ENCODE measurements around the gene ARHGAP15.

Gene ARHGAP15

GRCh38 chr2:143622106-143622505, 492.9 kb downstream of the ARHGAP15 start:
- DNase-seq = no peak
- no peak overlapping the region for H2AK5ac ChIP-seq (ENCODE audit: low read length)
- H3K4ac ChIP-seq (ENCODE audit: low read depth, low read length) = no peak overlapping the region
- no peak overlapping the region for H4K12ac ChIP-seq (ENCODE audit: low read depth, low read length)
- H3K79me1 ChIP-seq (ENCODE audit: low read length) = no peaks in the 10 kb centered on the region
- no peaks in the 10 kb centered on the region for H3K79me2 ChIP-seq (ENCODE audit: control insufficient read depth, insufficient read depth, low read length, poor library complexity)
- H4K91ac ChIP-seq (ENCODE audit: low read depth, low read length) = no peak overlapping the region
- WGBS (ENCODE audit: extremely low coverage, insufficient coverage, insufficient read length) = no CpG with 5 or more reads among the region's 2 CpGs
- H2BK120ac ChIP-seq (ENCODE audit: insufficient read depth, low read length, poor library complexity) = no peak overlapping the region
- no peak overlapping the region for H2BK5ac ChIP-seq (ENCODE audit: low read depth, low read length, poor library complexity)
- H3K9ac ChIP-seq (ENCODE audit: low read length) = no peak overlapping the region
- H3K36me3 ChIP-seq (ENCODE audit: control insufficient read depth in 1 of 2, insufficient read depth in 2 of 2, low read length in 2 of 2) = no peaks in the 10 kb centered on the region
- H3K27ac ChIP-seq (ENCODE audit: low read depth, low read length) = no peak overlapping the region
- no peak overlapping the region for H3K14ac ChIP-seq (ENCODE audit: low read length)
- no peak overlapping the region for H2BK12ac ChIP-seq (ENCODE audit: low read length)
- H2AFZ ChIP-seq (ENCODE audit: insufficient read depth, low read length, poor library complexity) = no peak overlapping the region
- H3K18ac ChIP-seq (ENCODE audit: low read length) = no peak overlapping the region
- no peak overlapping the region for H3K23ac ChIP-seq (ENCODE audit: low read length)
- H4K8ac ChIP-seq (ENCODE audit: low read depth, low read length) = no peak overlapping the region
- H3K4me2 ChIP-seq (ENCODE audit: low read length) = no peak overlapping the region
- no peaks in the 10 kb centered on the region for H3K27me3 ChIP-seq (ENCODE audit: insufficient read depth, low read length)
- H3K4me3 ChIP-seq (ENCODE audit: low read depth, low read length) = no peak overlapping the region
- no peaks in the 10 kb centered on the region for H3K9me3 ChIP-seq (ENCODE audit: insufficient read depth, low read depth, low read length)
- no peaks in the 10 kb centered on the region for H3K4me1 ChIP-seq (ENCODE audit: control insufficient read depth in 1 of 2, insufficient read depth in 2 of 2, low read length in 2 of 2)

GRCh38 chr2:143623231-143623908, 494.2 kb downstream of the ARHGAP15 start:
- Histone ChIP-seq H2BK120ac (ENCODE audit: insufficient read depth, low read length, poor library complexity) (no peak overlapping the region), H3K27ac (ENCODE audit: low read depth, low read length) (no peak overlapping the region), H3K9ac (ENCODE audit: low read length) (no peak overlapping the region), H2AFZ (ENCODE audit: insufficient read depth, low read length, poor library complexity) (no peak overlapping the region), H3K4me2 (ENCODE audit: low read length) (no peak overlapping the region), H3K4me1 (ENCODE audit: control insufficient read depth in 1 of 2, insufficient read depth in 2 of 2, low read length in 2 of 2) (no peaks in the 10 kb centered on the region), H4K8ac (ENCODE audit: low read depth, low read length) (no peak overlapping the region), H2BK12ac (ENCODE audit: low read length) (no peak overlapping the region), H3K27me3 (ENCODE audit: insufficient read depth, low read length) (no peaks in the 10 kb centered on the region), H3K36me3 (ENCODE audit: control insufficient read depth in 1 of 2, insufficient read depth in 2 of 2, low read length in 2 of 2) (no peaks in the 10 kb centered on the region), H2AK5ac (ENCODE audit: low read length) (no peak overlapping the region), H4K12ac (ENCODE audit: low read depth, low read length) (no peak overlapping the region), H3K79me2 (ENCODE audit: control insufficient read depth, insufficient read depth, low read length, poor library complexity) (no peaks in the 10 kb centered on the region), H3K9me3 (ENCODE audit: insufficient read depth, low read depth, low read length) (no peaks in the 10 kb centered on the region), H4K91ac (ENCODE audit: low read depth, low read length) (no peak overlapping the region), H3K79me1 (ENCODE audit: low read length) (no peaks in the 10 kb centered on the region), H3K23ac (ENCODE audit: low read length) (no peak overlapping the region), H3K18ac (ENCODE audit: low read length) (no peak overlapping the region), H3K14ac (ENCODE audit: low read length) (no peak overlapping the region), H2BK5ac (ENCODE audit: low read depth, low read length, poor library complexity) (no peak overlapping the region), H3K4ac (ENCODE audit: low read depth, low read length) (no peak overlapping the region), H3K4me3 (ENCODE audit: low read depth, low read length) (no peak overlapping the region)
- no CpG with 5 or more reads among the region's 6 CpGs for WGBS (ENCODE audit: extremely low coverage, insufficient coverage, insufficient read length)
- DNase-seq = no peak

- no peak overlapping the region for H3K4me2 ChIP-seq (ENCODE audit: low read length)
- no peak overlapping the region for H2AK5ac ChIP-seq (ENCODE audit: low read length)
- no peaks in the 10 kb centered on the region for H3K9me3 ChIP-seq (ENCODE audit: insufficient read depth, low read depth, low read length)
- no CpG with 5 or more reads among the region's 8 CpGs for WGBS (ENCODE audit: extremely low coverage, insufficient coverage, insufficient read length)
- H2BK120ac ChIP-seq (ENCODE audit: insufficient read depth, low read length, poor library complexity) = no peak overlapping the region
- no peaks in the 10 kb centered on the region for H3K36me3 ChIP-seq (ENCODE audit: control insufficient read depth in 1 of 2, insufficient read depth in 2 of 2, low read length in 2 of 2)
- no peaks in the 10 kb centered on the region for H3K79me2 ChIP-seq (ENCODE audit: control insufficient read depth, insufficient read depth, low read length, poor library complexity)
- no peak overlapping the region for H3K18ac ChIP-seq (ENCODE audit: low read length)
- H3K4ac ChIP-seq (ENCODE audit: low read depth, low read length) = no peak overlapping the region
- H4K91ac ChIP-seq (ENCODE audit: low read depth, low read length) = no peak overlapping the region
- H3K23ac ChIP-seq (ENCODE audit: low read length) = no peak overlapping the region
- H3K9ac ChIP-seq (ENCODE audit: low read length) = no peak overlapping the region
- no peaks in the 10 kb centered on the region for H3K4me1 ChIP-seq (ENCODE audit: control insufficient read depth in 1 of 2, insufficient read depth in 2 of 2, low read length in 2 of 2)
- no peak overlapping the region for H3K4me3 ChIP-seq (ENCODE audit: low read depth, low read length)
- H2AFZ ChIP-seq (ENCODE audit: insufficient read depth, low read length, poor library complexity) = no peak overlapping the region
- H3K27me3 ChIP-seq (ENCODE audit: insufficient read depth, low read length) = no peaks in the 10 kb centered on the region
- no peak overlapping the region for H2BK12ac ChIP-seq (ENCODE audit: low read length)
- no peak overlapping the region for H2BK5ac ChIP-seq (ENCODE audit: low read depth, low read length, poor library complexity)
- no peak overlapping the region for H3K14ac ChIP-seq (ENCODE audit: low read length)
- no peak overlapping the region for H3K27ac ChIP-seq (ENCODE audit: low read depth, low read length)
- no peaks in the 10 kb centered on the region for H3K79me1 ChIP-seq (ENCODE audit: low read length)
- H4K12ac ChIP-seq (ENCODE audit: low read depth, low read length) = no peak overlapping the region
- no peak for DNase-seq
- no peak overlapping the region for H4K8ac ChIP-seq (ENCODE audit: low read depth, low read length)
Observed at GRCh38 chr2:143623909-143624260, 494.7 kb downstream of the ARHGAP15 start.

- no peaks in the 10 kb centered on the region for H3K27me3 ChIP-seq (ENCODE audit: insufficient read depth, low read length)
- H3K9me3 ChIP-seq (ENCODE audit: insufficient read depth, low read depth, low read length) = no peaks in the 10 kb centered on the region
- H3K4ac ChIP-seq (ENCODE audit: low read depth, low read length) = no peak overlapping the region
- no peak overlapping the region for H4K91ac ChIP-seq (ENCODE audit: low read depth, low read length)
- H3K4me1 ChIP-seq (ENCODE audit: control insufficient read depth in 1 of 2, insufficient read depth in 2 of 2, low read length in 2 of 2) = no peaks in the 10 kb centered on the region
- no peak overlapping the region for H3K9ac ChIP-seq (ENCODE audit: low read length)
- no peaks in the 10 kb centered on the region for H3K79me2 ChIP-seq (ENCODE audit: control insufficient read depth, insufficient read depth, low read length, poor library complexity)
- no peak overlapping the region for H2AK5ac ChIP-seq (ENCODE audit: low read length)
- H3K79me1 ChIP-seq (ENCODE audit: low read length) = no peaks in the 10 kb centered on the region
- H4K8ac ChIP-seq (ENCODE audit: low read depth, low read length) = no peak overlapping the region
- no peak overlapping the region for H3K27ac ChIP-seq (ENCODE audit: low read depth, low read length)
- no peak overlapping the region for H4K12ac ChIP-seq (ENCODE audit: low read depth, low read length)
- no peak overlapping the region for H3K4me2 ChIP-seq (ENCODE audit: low read length)
- no peak overlapping the region for H2AFZ ChIP-seq (ENCODE audit: insufficient read depth, low read length, poor library complexity)
- no peak overlapping the region for H3K4me3 ChIP-seq (ENCODE audit: low read depth, low read length)
- H3K14ac ChIP-seq (ENCODE audit: low read length) = no peak overlapping the region
- no peak overlapping the region for H2BK5ac ChIP-seq (ENCODE audit: low read depth, low read length, poor library complexity)
- no peaks in the 10 kb centered on the region for H3K36me3 ChIP-seq (ENCODE audit: control insufficient read depth in 1 of 2, insufficient read depth in 2 of 2, low read length in 2 of 2)
- H3K18ac ChIP-seq (ENCODE audit: low read length) = no peak overlapping the region
- DNase-seq = no peak
- no peak overlapping the region for H3K23ac ChIP-seq (ENCODE audit: low read length)
- no peak overlapping the region for H2BK120ac ChIP-seq (ENCODE audit: insufficient read depth, low read length, poor library complexity)
- no peak overlapping the region for H2BK12ac ChIP-seq (ENCODE audit: low read length)
Observed at GRCh38 chr2:143629340-143629739, 500.1 kb downstream of the ARHGAP15 start.

Data from trophoblast cell (in vitro differentiated cells and primary cell).